Measurements from ENCODE around the gene ARL6IP5. TPM values are rescaled to one million over a fixed set of nuclear protein-coding genes. Genes with fewer than 3 reads are reported as not detected.

ARL6IP5 gene
- total and polyA plus RNA-seq, 9 of the 15 experiments (the other 6 are each of a cell fraction or from before 2014, with no cell fraction given): 10.3 to 54.0 (median 12.7) TPM

GRCh38 chr3:69084326-69085167 is at the start of gene ARL6IP5 (continued):
- no peak for TF ChIP-seq BRF2 (IDR thresholded peaks at IDR 0.05; ENCODE audit: borderline replicate concordance, insufficient read depth, insufficient read length)
- no peak for TF ChIP-seq TARDBP (IDR thresholded peaks at IDR 0.05)
- TF ChIP-seq SIN3B (IDR thresholded peaks at IDR 0.05; ENCODE audit: low read depth): no peak
- no peak for TF ChIP-seq ZNF41 (CRISPR knock-in tag; conservative IDR thresholded peaks at IDR 0.05)
- no peak for TF ChIP-seq ZNF140 (CRISPR knock-in tag; IDR thresholded peaks at IDR 0.05)
- TF ChIP-seq ZNF24 (IDR thresholded peaks at IDR 0.05): no peak
- TF ChIP-seq THAP12 (CRISPR knock-in tag; IDR thresholded peaks at IDR 0.05): no peak
- TF ChIP-seq MAX (CRISPR knock-in tag; IDR thresholded peaks at IDR 0.05): peak; percentile 43; the same call in 1 of the 2 replicates
- TF ChIP-seq BRD9 (IDR thresholded peaks at IDR 0.05; ENCODE audit: low read depth, partially characterized antibody): no peak
- TF ChIP-seq ZNF561 (CRISPR knock-in tag; conservative IDR thresholded peaks at IDR 0.05): no peak
- TF ChIP-seq MEF2A (IDR thresholded peaks at IDR 0.05; ENCODE audit: control insufficient read depth, low read depth, low read length): no peak
- TF ChIP-seq ZFP36 (IDR thresholded peaks at IDR 0.05; ENCODE audit: low read depth, low read length, partially characterized antibody): no peak
- TF ChIP-seq KAT8 (IDR thresholded peaks at IDR 0.05; ENCODE audit: low read depth): no peak
- no peak for TF ChIP-seq GATAD2A (IDR thresholded peaks at IDR 0.05)
- TF ChIP-seq ZNF239 (CRISPR knock-in tag; IDR thresholded peaks at IDR 0.05): no peak
- TF ChIP-seq OTX1 (CRISPR knock-in tag; IDR thresholded peaks at IDR 0.05): no peak
- no peak for TF ChIP-seq IRF1 (CRISPR knock-in tag; IDR thresholded peaks at IDR 0.05; ENCODE audit: borderline replicate concordance)
- no peak for TF ChIP-seq NFATC3 (IDR thresholded peaks at IDR 0.05)
- TF ChIP-seq TRIM25 (IDR thresholded peaks at IDR 0.05; ENCODE audit: borderline replicate concordance): no peak
- TF ChIP-seq ZNF23 (CRISPR knock-in tag; IDR thresholded peaks at IDR 0.05): no peak
- no peak for TF ChIP-seq MLX (CRISPR knock-in tag; conservative IDR thresholded peaks at IDR 0.05)
- no peak for TF ChIP-seq MEF2D (tag; conservative IDR thresholded peaks at IDR 0.05; ENCODE audit: low read depth)

All from K562 (cell line).